Esophagus squamous epithelium (tissue), 5 donors: ENCODE data around the gene ALDH5A1. TPM values are rescaled to one million over a fixed set of nuclear protein-coding genes. Genes with fewer than 3 reads are reported as not detected.

Source experiments
- DNase-seq: peaks from one replicate; lab custom pipeline; 2025; lab: John Stamatoyannopoulos, UW
- H3K27ac ChIP-seq, 4 donors: fragments of 200-600 bp; sonication (generic); one replicate each; pipeline ENCODE4 v1.5.1; 2016 to 2019; ENCODE audit warnings: mild to moderate bottlenecking in 1 of 4
- H3K27me3 ChIP-seq, 4 donors: fragments of 200-600 bp; sonication (generic); 1 replicate in 3 of 4; 2 replicates in 1 of 4; pipeline versions ENCODE4 v1.5.1 to v1.6.0; 2017 to 2021; ENCODE audit warnings: antibody characterized with exemption in 1 of 4
- H3K36me3 ChIP-seq, 3 donors: fragments of 200-600 bp; sonication (generic); one replicate each; pipeline ENCODE4 v1.5.1; 2016 to 2019
- H3K4me1 ChIP-seq, 3 donors: fragments of 200-600 bp; sonication (generic); one replicate each; pipeline ENCODE4 v1.5.1; 2017 to 2019
- H3K4me3 ChIP-seq, 4 donors: fragments of 200-600 bp; sonication (generic); 1 replicate in 3 of 4; 2 replicates in 1 of 4; pipeline ENCODE4 v1.5.1; 2016 to 2019; ENCODE audit warnings: mild to moderate bottlenecking in 2 of 4, moderate library complexity in 1 of 4
- H3K9me3 ChIP-seq, 3 donors: fragments of 200-600 bp; sonication (generic); one replicate each; pipeline ENCODE4 v1.5.1; 2016 to 2019
- POLR2A ChIP-seq, 4 donors: fragments of 450-650 bp; IDR thresholded peaks; one replicate each; pipeline ENCODE4 v1.6.1; 2017; ENCODE audit warnings: antibody characterized with exemption in 4 of 4, mild to moderate bottlenecking in 4 of 4, moderate library complexity in 3 of 4
- WGBS, 2 donors: methylation state at CpG; one replicate each; pipeline ENCODE4 v1.1.5; 2018; 5-methylcytosine and 5-hydroxymethylcytosine counted together
- intact Hi-C: fragments of 100-400 bp; cut with DNase I; formaldehyde crosslinking; loops from one replicate; pipeline ENCODE4 v1.15.0; 2022
- total RNA-seq, 4 donors: library from RNA; depleted of rRNA; stranded (reverse); fragments of >200 nt; gene quantifications; one replicate each; pipeline ENCODE4 v1.1.0, GENCODE V29; 2016
- TF ChIP-seq, protein P1 (sequence below), 6 experiments: fragments of 450-650 bp in 4 of 6; fragments of 200-600 bp in 2 of 6; sonication (generic) in 2 of 6; IDR thresholded peaks; one replicate each; pipeline ENCODE4 v1.5.1; 2016 to 2019; ENCODE audit warnings: antibody characterized with exemption in 6 of 6, mild to moderate bottlenecking in 4 of 6, moderate library complexity in 4 of 6
- donor health status: DM: yes; HTN: yes; CAD: no.

Gene ALDH5A1
- total RNA-seq, 4 donors from 2014 or later, result 4.0 to 9.6 (median 6.0) TPM

DNA sequence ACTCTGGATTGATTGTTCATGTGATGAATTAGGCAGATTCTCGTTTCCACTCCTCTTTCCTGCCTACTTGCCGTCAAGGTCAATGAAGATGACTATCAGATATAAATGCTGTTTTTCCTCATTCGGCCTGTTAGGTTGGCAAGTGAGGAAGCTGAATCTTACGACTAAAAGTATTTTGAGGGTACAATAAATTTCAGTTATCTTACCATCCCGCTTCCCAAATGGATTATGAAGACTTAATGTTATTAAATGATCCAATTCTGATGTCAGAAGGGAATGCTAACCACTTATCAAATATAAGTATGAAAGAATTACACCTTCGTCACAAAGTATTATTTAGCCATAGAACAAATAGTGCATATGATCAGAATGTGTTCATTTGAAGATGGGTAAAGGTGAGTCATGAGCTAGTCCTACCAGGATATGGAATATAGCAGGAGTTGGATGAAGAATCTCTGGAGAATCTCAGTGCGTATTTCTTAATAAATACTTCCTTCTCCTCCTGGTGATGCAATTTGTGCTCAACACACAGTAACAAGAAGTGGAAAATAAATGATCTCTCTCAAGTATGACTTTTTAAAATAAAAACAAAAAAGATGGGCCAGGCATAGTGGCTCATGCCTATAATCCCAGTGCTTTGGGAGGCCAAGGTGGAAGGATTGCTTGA is 10.0 kb upstream of the ALDH5A1 start:
- Histone ChIP-seq H3K4me3 (no peak overlapping the region), H3K36me3 (no peaks in the 10 kb centered on the region), H3K27ac (no peak overlapping the region), H3K9me3 (no peaks in the 10 kb centered on the region), H3K27me3 (no peaks in the 10 kb centered on the region), H3K4me1 (peaks cover 0 to 3% (median 0%) of the 10 kb centered on the region in 3 donors)
- intact Hi-C loops, result no loop called here
- 87% methylated on average over 7 of the region's 7 CpGs for WGBS, 2 donors
- DNase-seq, result no peak
- TF ChIP-seq, protein P1, sequence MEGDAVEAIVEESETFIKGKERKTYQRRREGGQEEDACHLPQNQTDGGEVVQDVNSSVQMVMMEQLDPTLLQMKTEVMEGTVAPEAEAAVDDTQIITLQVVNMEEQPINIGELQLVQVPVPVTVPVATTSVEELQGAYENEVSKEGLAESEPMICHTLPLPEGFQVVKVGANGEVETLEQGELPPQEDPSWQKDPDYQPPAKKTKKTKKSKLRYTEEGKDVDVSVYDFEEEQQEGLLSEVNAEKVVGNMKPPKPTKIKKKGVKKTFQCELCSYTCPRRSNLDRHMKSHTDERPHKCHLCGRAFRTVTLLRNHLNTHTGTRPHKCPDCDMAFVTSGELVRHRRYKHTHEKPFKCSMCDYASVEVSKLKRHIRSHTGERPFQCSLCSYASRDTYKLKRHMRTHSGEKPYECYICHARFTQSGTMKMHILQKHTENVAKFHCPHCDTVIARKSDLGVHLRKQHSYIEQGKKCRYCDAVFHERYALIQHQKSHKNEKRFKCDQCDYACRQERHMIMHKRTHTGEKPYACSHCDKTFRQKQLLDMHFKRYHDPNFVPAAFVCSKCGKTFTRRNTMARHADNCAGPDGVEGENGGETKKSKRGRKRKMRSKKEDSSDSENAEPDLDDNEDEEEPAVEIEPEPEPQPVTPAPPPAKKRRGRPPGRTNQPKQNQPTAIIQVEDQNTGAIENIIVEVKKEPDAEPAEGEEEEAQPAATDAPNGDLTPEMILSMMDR (IDR thresholded peaks at IDR 0.05), result no peak
- no peak for TF ChIP-seq POLR2A (IDR thresholded peaks at IDR 0.05)

DNA sequence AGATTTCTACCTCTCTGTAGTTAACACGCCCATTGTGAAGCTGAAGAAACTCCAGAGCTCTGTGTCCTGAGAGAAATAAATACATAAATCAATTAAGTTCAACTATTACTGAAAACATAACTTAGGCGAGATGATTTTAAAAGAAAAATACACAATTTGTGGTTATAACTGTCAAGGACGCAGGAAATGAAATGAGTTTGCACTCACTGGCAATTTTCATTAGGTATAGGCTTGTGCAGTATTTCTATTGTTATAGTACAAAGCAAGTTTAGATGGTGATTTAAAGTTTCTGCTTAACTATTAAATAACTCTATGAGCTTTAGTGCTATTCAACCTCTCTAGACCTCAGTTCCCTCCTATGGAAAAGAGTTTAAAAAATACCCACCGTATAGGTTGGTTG is 8.7 kb upstream of the ALDH5A1 start:
- intact Hi-C loops, result no loop called here
- H3K4me3 ChIP-seq, result no peak overlapping the region
- H3K36me3 ChIP-seq, result no peaks in the 10 kb centered on the region
- no peak for DNase-seq
- H3K4me1 ChIP-seq, result peaks cover 0 to 11% (median 0%) of the 10 kb centered on the region in 3 donors
- H3K9me3 ChIP-seq, result no peaks in the 10 kb centered on the region
- no peak overlapping the region for H3K27ac ChIP-seq
- no peaks in the 10 kb centered on the region for H3K27me3 ChIP-seq
- WGBS, 2 donors, result 70 to 74% methylated on average over 4 of the region's 4 CpGs
- TF ChIP-seq POLR2A (IDR thresholded peaks at IDR 0.05), result no peak
- TF ChIP-seq, protein P1 (IDR thresholded peaks at IDR 0.05), result no peak

DNA sequence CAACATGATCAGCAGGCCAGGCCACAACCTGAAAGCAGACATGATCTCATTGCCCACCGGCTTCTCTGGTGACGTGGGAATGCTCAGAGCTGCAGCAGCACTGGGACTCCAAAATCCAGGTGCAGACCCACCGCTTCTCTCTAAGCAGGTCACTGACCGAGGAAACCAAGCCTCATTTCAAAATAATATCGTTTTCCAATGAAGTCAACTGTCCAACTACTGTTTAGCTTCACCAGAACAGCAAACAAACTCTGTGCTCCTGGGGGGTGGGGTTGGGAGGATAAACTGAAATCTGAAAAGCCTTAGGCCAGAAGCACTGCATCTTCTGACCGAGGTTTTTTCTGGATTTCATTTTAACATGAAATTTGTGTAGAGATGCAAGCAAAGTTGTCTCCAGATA is 5.3 kb upstream of the ALDH5A1 start, which contains the start of gene GPLD1:
TSS of gene GPLD1 (minus strand) at position 109 of the 400 bp plus-strand sequence. CDS start at position 42, 67 bp downstream.
- Histone ChIP-seq H3K4me3 (no peak within 1 kb of the TSS), H3K36me3 (no peaks in the 10 kb centered on the region), H3K9me3 (no peaks in the 10 kb centered on the region), H3K27ac (no peak within 1 kb of the TSS), H3K4me1 (peaks cover 3 to 17% (median 5%) of the 10 kb centered on the region in 3 donors), H3K27me3 (no peaks in the 10 kb centered on the region)
- intact Hi-C loops, result no loop called here
- 87 to 96% methylated on average over 5 to 6 of the region's 6 CpGs for WGBS, 2 donors
- TF ChIP-seq, protein P1 (IDR thresholded peaks at IDR 0.05), result no peak
- no peak for TF ChIP-seq POLR2A (IDR thresholded peaks at IDR 0.05)
- no peak for DNase-seq

DNA sequence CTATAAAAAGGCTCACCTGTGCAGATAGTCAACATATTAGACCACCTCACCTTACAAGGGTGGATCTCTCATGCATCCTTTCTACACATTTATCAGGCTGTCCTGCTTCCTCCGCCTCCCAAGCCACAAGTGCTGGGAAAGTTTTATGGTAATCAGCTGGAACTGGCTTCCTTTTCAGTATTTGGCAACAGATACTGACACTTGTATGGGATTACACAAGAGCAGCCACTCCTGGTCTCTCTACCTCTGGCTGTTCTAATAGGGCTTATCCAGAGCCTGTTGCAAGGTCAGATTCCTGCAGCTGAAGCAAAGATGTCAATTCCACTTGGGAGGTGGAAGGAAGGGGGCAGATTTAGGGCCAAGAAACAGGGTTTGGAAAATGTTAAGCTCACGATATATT is 4.9 kb upstream of the ALDH5A1 start:
- peaks cover 6 to 20% (median 7%) of the 10 kb centered on the region in 3 donors for H3K4me1 ChIP-seq
- no peak overlapping the region for H3K27ac ChIP-seq
- no peak overlapping the region for H3K4me3 ChIP-seq
- no peaks in the 10 kb centered on the region for H3K9me3 ChIP-seq
- no peaks in the 10 kb centered on the region for H3K27me3 ChIP-seq
- intact Hi-C loops, result no loop called here
- TF ChIP-seq, protein P1 (IDR thresholded peaks at IDR 0.05), result no peak
- no peak for TF ChIP-seq POLR2A (IDR thresholded peaks at IDR 0.05)
- no peaks in the 10 kb centered on the region for H3K36me3 ChIP-seq
- 58 to 73% methylated on average over 2 of the region's 2 CpGs for WGBS, 2 donors
- DNase-seq, result no peak

DNA sequence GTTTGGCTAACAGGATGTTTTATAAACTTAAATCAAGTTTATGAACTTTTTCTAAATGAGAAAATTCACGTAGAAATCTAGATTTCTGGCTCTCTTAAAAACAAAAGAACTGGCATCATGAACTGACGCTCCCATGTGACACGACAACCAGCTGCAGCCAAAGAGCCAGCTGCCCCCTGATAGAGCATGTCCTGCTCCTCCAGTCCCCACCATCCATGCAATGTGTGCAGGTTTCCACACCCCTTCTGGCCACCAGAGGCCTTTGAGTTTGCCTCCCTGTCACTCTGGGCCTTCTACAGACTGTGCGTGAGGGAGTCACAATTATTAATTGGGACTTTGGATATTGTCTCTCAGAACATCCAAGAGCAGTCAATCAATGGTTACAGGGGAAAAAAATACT is 3.8 kb upstream of the ALDH5A1 start:
- TF ChIP-seq, protein P1 (IDR thresholded peaks at IDR 0.05), result no peak
- TF ChIP-seq POLR2A (IDR thresholded peaks at IDR 0.05), result no peak
- H3K27ac ChIP-seq, result no peak overlapping the region
- no peak for DNase-seq
- WGBS, 2 donors, result 95 to 96% methylated on average over 3 to 4 of the region's 4 CpGs
- intact Hi-C loops, result no loop called here
- no peaks in the 10 kb centered on the region for H3K36me3 ChIP-seq
- no peaks in the 10 kb centered on the region for H3K27me3 ChIP-seq
- no peaks in the 10 kb centered on the region for H3K9me3 ChIP-seq
- no peak overlapping the region for H3K4me3 ChIP-seq
- H3K4me1 ChIP-seq, result peaks cover 6 to 28% (median 14%) of the 10 kb centered on the region in 3 donors
